ENCODE data around the gene FARP2.

GRCh38 chr2:241489733-241490680 is 133.9 kb downstream of the FARP2 start:
- no peak for TF ChIP-seq CTCF (conservative IDR thresholded peaks at IDR 0.05 in 1 of 2, IDR thresholded peaks at IDR 0.05 in 1 of 2; ENCODE audit: extremely low read depth in 1 of 2, insufficient read depth in 1 of 2, low read depth in 1 of 2, low read length in 2 of 2)
- no peak for TF ChIP-seq EZH2 (IDR thresholded peaks at IDR 0.05; ENCODE audit: borderline replicate concordance, low read length)
